GM12878 (cell line): ENCODE data around the gene KBTBD4. TPM values are rescaled to one million over a fixed set of nuclear protein-coding genes. Genes with fewer than 3 reads are reported as not detected.
A peak's percentile ranks its signal among the peaks of the same experiment; 100 is the strongest.

Source experiments
- ATAC-seq: fragments of 200-7000 bp; cut with Tn5 transposase; 3 replicates; pipeline ENCODE4 v1.9.1; 2020; ENCODE audit warnings: mild to moderate bottlenecking, moderate library complexity
- Bru-seq: library from RNA; stranded (reverse); fragments of 400-500 nt; gene quantifications from one replicate; lab custom pipeline; 2021; lab: Mats Ljungman, UMichigan
- BruChase-seq, 2 experiments: library from RNA; stranded (reverse); fragments of 400-500 nt; gene quantifications; one replicate each; lab custom pipeline; 2021; lab: Mats Ljungman, UMichigan
- BruUV-seq: library from RNA; stranded (reverse); fragments of 400-500 nt; replicated peaks from 2 replicates; lab custom pipeline; 2021; lab: Mats Ljungman, UMichigan
- CTCF ChIA-PET: fragments of 300-600 bp; sonication (Branson Sonifier 250); formaldehyde crosslinking; extraction: SDS; loops from one replicate; lab custom pipeline; 2021; ENCODE audit warnings: inconsistent platforms; lab: Yijun Ruan, JAX
- POLR2A ChIA-PET: fragments of 350-600 bp; formaldehyde crosslinking; extraction: SDS; loops from one replicate; lab custom pipeline; 2021; ENCODE audit warnings: inconsistent platforms; lab: Charles Lee
- RAD21 ChIA-PET: fragments of 300-600 bp; sonication (Branson Sonifier 250); formaldehyde crosslinking; loops from one replicate; lab custom pipeline; 2023; ENCODE audit warnings: antibody characterized with exemption; ENCODE audit not compliant: unreplicated experiment; lab: Charles Lee
- SMC1A ChIA-PET: fragments of 300-600 bp; sonication (Branson Sonifier 250); formaldehyde crosslinking; loops from one replicate; lab custom pipeline; 2023; ENCODE audit not compliant: unreplicated experiment, uncharacterized antibody; lab: Charles Lee
- DNase-seq: peaks from one replicate; pipeline ENCODE4 v3.0.0-alpha.2; 2011; ENCODE audit warnings: low read depth, low spot score
- FAIRE-seq: peaks from 3 replicates; lab custom pipeline; 2011; peaks lifted over from hg19 to GRCh38; lab: Jason Lieb, UNC
- H2AFZ ChIP-seq: 2 replicates; pipeline ENCODE4 v1.6.0; 2011; ENCODE audit warnings: low read depth, low read length, control low read depth; ENCODE audit not compliant: control insufficient read depth
- H3K27ac ChIP-seq: 2 replicates; pipeline ENCODE4 v1.5.1; 2011; ENCODE audit warnings: control low read depth; ENCODE audit not compliant: control insufficient read depth, insufficient read depth
- H3K27me3 ChIP-seq, 2 experiments: replicated peaks in 1 of 2; 2 replicates each; pipeline versions ENCODE4 v1.6.0 to v1.6.1; 2011; ENCODE audit warnings: low read length in 1 of 2; ENCODE audit not compliant: control insufficient read depth in 2 of 2, insufficient read depth in 2 of 2
- H3K36me3 ChIP-seq, 2 experiments: 2 replicates each; pipeline ENCODE4 v1.5.1; 2011; ENCODE audit warnings: low read length in 1 of 2; ENCODE audit not compliant: control insufficient read depth in 2 of 2, insufficient read depth in 2 of 2
- H3K4me1 ChIP-seq: 2 replicates; pipeline ENCODE4 v1.6.1; 2011; ENCODE audit warnings: mild to moderate bottlenecking, low read length, moderate library complexity, mixed read lengths; ENCODE audit not compliant: control insufficient read depth, insufficient read depth
- H3K4me2 ChIP-seq: 2 replicates; pipeline ENCODE4 v1.6.0; 2011; ENCODE audit warnings: control low read depth; ENCODE audit not compliant: control insufficient read depth, insufficient read depth
- H3K4me3 ChIP-seq: fragments of 200-600 bp; sonication (generic); 2 replicates; pipeline ENCODE4 v1.5.1; 2016
- H3K79me2 ChIP-seq: 2 replicates; pipeline ENCODE4 v1.6.0; 2011; ENCODE audit warnings: low read length; ENCODE audit not compliant: control insufficient read depth, insufficient read depth
- H3K9ac ChIP-seq: 2 replicates; pipeline ENCODE4 v1.8.0; 2011; ENCODE audit warnings: low read length, control low read depth, mixed read lengths; ENCODE audit not compliant: control insufficient read depth, insufficient read depth
- H3K9me3 ChIP-seq: replicated peaks from 3 replicates; pipeline ENCODE4 v1.5.1; 2011; ENCODE audit warnings: mild to moderate bottlenecking, low read length; ENCODE audit not compliant: control insufficient read depth, insufficient read depth
- H4K20me1 ChIP-seq: 2 replicates; pipeline ENCODE4 v1.6.0; 2011; ENCODE audit not compliant: control insufficient read depth, insufficient read depth
- CTCF ChIP-seq, 3 experiments: IDR thresholded peaks in 2 of 3; conservative IDR thresholded peaks in 1 of 3; 2 replicates each; pipeline ENCODE4 v1.5.1; 2011; ENCODE audit warnings: low read depth in 3 of 3, low read length in 3 of 3, mild to moderate bottlenecking in 3 of 3, control low read depth in 2 of 3, moderate library complexity in 2 of 3, inconsistent platforms in 1 of 3, mixed read lengths in 1 of 3; ENCODE audit not compliant: control insufficient read depth in 2 of 3, insufficient read depth in 1 of 3; ENCODE audit errors: extremely low read depth in 1 of 3
- IRF4 ChIP-seq: IDR thresholded peaks from 2 replicates; pipeline ENCODE4 v1.6.1; 2011; ENCODE audit warnings: low read depth, low read length
- NFYB ChIP-seq: IDR thresholded peaks from 2 replicates; pipeline ENCODE4 v1.6.1; 2011; ENCODE audit warnings: low read depth, mild to moderate bottlenecking, low read length, improper control_type of control experiment, moderate library complexity; ENCODE audit not compliant: insufficient read depth
- PAX5 ChIP-seq: IDR thresholded peaks from 2 replicates; pipeline ENCODE4 v1.6.1; 2011; ENCODE audit warnings: low read depth, low read length, borderline replicate concordance
- PBX3 ChIP-seq: IDR thresholded peaks from 2 replicates; pipeline ENCODE4 v1.6.1; 2011; ENCODE audit warnings: mild to moderate bottlenecking, low read depth, low read length, moderate library complexity; ENCODE audit not compliant: insufficient replicate concordance
- YBX1 ChIP-seq: fragments of 450-650 bp; IDR thresholded peaks from 2 replicates; pipeline ENCODE4 v1.6.1; 2016; ENCODE audit warnings: antibody characterized with exemption
- ZBTB40 ChIP-seq: fragments of 450-650 bp; IDR thresholded peaks from 2 replicates; pipeline ENCODE4 v1.6.1; 2016; ENCODE audit warnings: mild to moderate bottlenecking, moderate library complexity, borderline replicate concordance
- WGBS: methylation state at CpG from one replicate; pipeline ENCODE4 v1.1.6; 2016; ENCODE audit warnings: low lambda C conversion rate; ENCODE audit not compliant: insufficient replicate concordance, insufficient coverage; ENCODE audit errors: missing lambda C conversion rate; 5-methylcytosine and 5-hydroxymethylcytosine counted together
- in situ Hi-C: fragments of 300-500 bp; cut with MboI; formaldehyde crosslinking; loops from 9 replicates; pipeline ENCODE4 v1.14.3; 2018; ENCODE audit warnings: mixed read lengths
- intact Hi-C: fragments of 100-400 bp; cut with micrococcal nuclease; formaldehyde crosslinking; loops from one replicate; pipeline ENCODE4 v1.14.2; 2022; ENCODE audit not compliant: unreplicated experiment
- long read RNA-seq, 2 experiments: library from polyadenylated mRNA; unstranded; transcript quantifications; one replicate each; pipeline ENCODE4 v2.0.0, GENCODE V29; 2019 to 2020
- polyA minus RNA-seq, 3 experiments: library from RNA; depleted of rRNA, polyadenylated mRNA; stranded (reverse); fragments of >200 nt; gene quantifications; 2 replicates each; pipeline ENCODE4 v1.2.3, GENCODE V29; 2011
- polyA plus RNA-seq, 11 experiments: library from polyadenylated mRNA; depleted of rRNA in 4 of 11; unstranded in 6 of 11; stranded (reverse) in 5 of 11; fragments of >200 nt; fragmentation: Nextera tagmentation in 4 of 11; fragmentation: Illumina TruSeq in 1 of 11; extraction: Ambion mirVana in 4 of 11; extraction: Trizol in 1 of 11; gene quantifications; 1 replicate in 1 of 11; 2 replicates in 10 of 11; pipeline versions ENCODE4 v1.2.1 to v1.2.3, GENCODE V29; 2011 to 2016; ENCODE audit warnings: inconsistent platforms in 2 of 11, missing spikeins in 2 of 11, low read depth in 1 of 11
- total RNA-seq, 4 experiments: library from RNA; depleted of rRNA in 3 of 4; stranded (reverse); fragments of >200 nt in 3 of 4; fragmentation: Illumina TruSeq in 1 of 4; extraction: Trizol in 1 of 4; gene quantifications; 2 replicates each; pipeline versions ENCODE4 v1.2.1 to v1.2.3, GENCODE V29; 2013 to 2021

Gene KBTBD4
- total RNA-seq (2013; cell fraction: nucleolus; rRNA removed): 10.4 and 10.9 TPM in 2 replicates
- total RNA-seq (2014; rRNA removed) (26.0 and 26.3 TPM in 2 replicates), total RNA-seq (2014; rRNA removed; fragmentation: Illumina TruSeq; extraction: Trizol) (19.5 and 21.8 TPM in 2 replicates), total RNA-seq (2021) (20.0 and 20.6 TPM in 2 replicates), polyA plus RNA-seq (2011; rRNA removed) (28.0 and 29.9 TPM in 2 replicates), polyA plus RNA-seq (2014; fragmentation: Illumina TruSeq; extraction: Trizol) (21.3 and 21.8 TPM in 2 replicates), polyA plus RNA-seq (2014; fragmentation: Nextera tagmentation; extraction: Ambion mirVana) (10 to 100 TPM; 25.4 to 46.4 TPM), polyA plus RNA-seq (2014; rRNA removed) (15.6 and 18.4 TPM in 2 replicates), polyA plus RNA-seq (2016; fragmentation: Nextera tagmentation; extraction: Ambion mirVana) (10 to 100 TPM; 31.4 to 32.5 TPM), polyA minus RNA-seq (2011; rRNA and poly(A)+ RNA removed) (42.4 and 46.7 TPM in 2 replicates), Bru-seq, nascent RNA (percentile 68 among the genes with signal in this experiment), BruChase-seq, experiment 1, labeled RNA remaining after a 6-hour chase (percentile 56 among the genes with signal in this experiment), BruChase-seq, experiment 2, labeled RNA remaining after a 2-hour chase (percentile 83 among the genes with signal in this experiment)
- 70.4 TPM for polyA plus RNA-seq (2011; ENCODE audit: low read depth)
- polyA plus RNA-seq (2011; cell fraction: cytosol; rRNA removed): 32.2 and 32.3 TPM in 2 replicates
- polyA plus RNA-seq (2011; cell fraction: nucleus; rRNA removed): 16.8 and 17.9 TPM in 2 replicates
- polyA plus RNA-seq (2012): 16.2 and 18.2 TPM in 2 replicates
- polyA minus RNA-seq (2011; cell fraction: cytosol; rRNA and poly(A)+ RNA removed): 8.2 and 9.4 TPM in 2 replicates
- polyA minus RNA-seq (2011; cell fraction: nucleus; rRNA and poly(A)+ RNA removed): 6.5 and 10.8 TPM in 2 replicates
- long read RNA-seq, experiment 1, transcript KBTBD4-209 (3 exons, 3,079 nt): minor isoform, 9 of 47 reads
- long read RNA-seq, experiment 1, transcript KBTBD4-202 (4 exons, 2,372 nt): major isoform, 29 of 47 reads
- long read RNA-seq, experiment 1, partial matches to known transcripts: 0 of 47 reads
- long read RNA-seq, experiment 1, other reads (novel, unspliced or antisense): 6 of 47 reads
- long read RNA-seq, experiment 2, transcript KBTBD4-209 (3 exons, 3,079 nt): minor isoform, 12 of 271 reads
- long read RNA-seq, experiment 2, transcript KBTBD4-201 (4 exons, 2,460 nt): minor isoform, 14 of 271 reads
- long read RNA-seq, experiment 2, transcript KBTBD4-202 (4 exons, 2,372 nt): major isoform, 201 of 271 reads
- long read RNA-seq, experiment 2, partial matches to known transcripts: 1 of 271 reads
- long read RNA-seq, experiment 2, other reads (novel, unspliced or antisense): 43 of 271 reads

GRCh38 chr11:47578524-47579494 lies at the start of gene KBTBD4, which contains the start of gene NDUFS3:
KBTBD4 (minus strand) TSS chr11:47578970; CDS start chr11:47578951, 19 bp downstream.
NDUFS3 (plus strand) TSS chr11:47579074; CDS start chr11:47579092, 18 bp downstream.
- CTCF ChIA-PET: interaction anchor here (1.0 to 1.3 kb wide), 3 partner anchors 13 to 81 kb away, joined by 3 to 4 read pairs (median 3); partner anchors contain the start of gene PTPMT1
- RAD21 ChIA-PET: interaction anchor here (0.5 to 2.6 kb wide), 7 partner anchors 12 to 269 kb away, joined by 3 to 5 read pairs (median 4); partner anchors contain the start of gene NUP160
- no peaks in the 10 kb centered on the region for H4K20me1 ChIP-seq
- H3K79me2 ChIP-seq: peaks cover 36% of the 10 kb centered on the region
- FAIRE-seq: peak; percentile 94
- DNase-seq: peak; percentile 71
- peak within 1 kb of the TSS; percentile 82 for H3K9ac ChIP-seq
- intact Hi-C loops: no loop called here
- peaks cover 3 to 25% of the 10 kb centered on the region in 2 experiments for H3K36me3 ChIP-seq
- BruUV-seq: TSS peak; percentile 83
- H3K27ac ChIP-seq: peak within 1 kb of the TSS; percentile 70
- WGBS: under 1% methylated on average over 64 of the region's 72 CpGs
- no peaks in the 10 kb centered on the region for H3K27me3 ChIP-seq
- H2AFZ ChIP-seq: peak within 1 kb of the TSS; percentile 94
- POLR2A ChIA-PET: interaction anchor here (0.7 to 2.4 kb wide), 8 partner anchors 11 to 186 kb away, joined by 3 to 16 read pairs (median 4); partner anchors contain the start of gene PTPMT1
- SMC1A ChIA-PET: interaction anchor here (0.6 to 2.5 kb wide), 9 partner anchors 12 to 137 kb away, joined by 3 to 9 read pairs (median 4); partner anchors contain the start of genes AGBL2 and CELF1
- H3K4me1 ChIP-seq: peaks cover 12% of the 10 kb centered on the region
- peak; percentile 96 for ATAC-seq
- peak within 1 kb of the TSS; percentile 88 for H3K4me2 ChIP-seq
- H3K4me3 ChIP-seq: peak within 1 kb of the TSS; percentile 90
- in situ Hi-C loops: no loop called here
- H3K9me3 ChIP-seq: no peaks in the 10 kb centered on the region
- TF ChIP-seq IRF4: peak; percentile 73; the same call in 1 of the 2 replicates
- peak; percentile 69; the same call in 1 of the 2 replicates for TF ChIP-seq PAX5
- no peak for TF ChIP-seq YBX1
- no peak for TF ChIP-seq CTCF (IDR thresholded peaks at IDR 0.05 in 2 of 3, conservative IDR thresholded peaks at IDR 0.05 in 1 of 3; ENCODE audit: control insufficient read depth in 2 of 3, extremely low read depth in 1 of 3, insufficient read depth in 1 of 3, low read depth in 3 of 3, low read length in 3 of 3)
- peak; percentile 100 for TF ChIP-seq ZBTB40
- no peak for TF ChIP-seq NFYB
- TF ChIP-seq PBX3: peak; percentile 54
